Stimulated activated CD8-positive, alpha-beta memory T cell treated with anti-CD3 and anti-CD28 coated beads, Interleukin-15, amount 100 ng/mL, for 48 hours (primary cell): Measurements from ENCODE around the gene NEU4.
A peak's percentile ranks its signal among the peaks of the same experiment; 100 is the strongest.
"Not testable (repeated sequence)": the region's sequence is repeated elsewhere in the genome, so short reads cannot be mapped to it uniquely, and the experiment has no call there.

Source experiments
- DNase-seq, 2 donors: peaks; one replicate each; pipeline ENCODE4 v3.0.0-alpha.2; 2020; ENCODE audit warnings: low read depth in 2 of 2

Gene NEU4

DNA sequence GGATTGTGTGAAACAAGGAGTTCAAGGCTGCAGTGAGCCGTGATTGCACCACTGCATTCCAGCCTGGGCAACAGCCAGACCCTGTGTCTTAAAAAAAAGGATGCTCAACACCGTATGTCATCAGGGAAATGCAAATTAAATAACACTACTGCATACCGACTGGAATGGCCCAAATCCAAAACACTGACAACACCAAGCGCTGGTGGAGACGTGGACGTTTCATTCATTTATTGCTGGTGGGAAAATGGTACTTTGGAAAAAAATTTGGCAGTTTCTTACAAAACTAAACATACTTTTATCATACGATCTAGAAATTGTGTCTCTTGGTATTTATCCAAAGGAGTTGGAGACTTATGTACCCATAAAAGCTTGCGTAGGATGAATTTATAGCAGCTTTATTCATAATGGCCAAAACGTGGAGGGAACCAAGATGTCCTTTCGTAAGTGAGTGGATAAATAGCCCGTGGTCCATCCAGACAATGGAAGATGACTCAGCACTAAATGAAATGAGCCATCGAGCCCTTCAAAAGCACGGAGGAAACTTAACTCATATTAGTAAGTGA lies 24.2 kb downstream of the NEU4 start:
- no peak for DNase-seq

DNA sequence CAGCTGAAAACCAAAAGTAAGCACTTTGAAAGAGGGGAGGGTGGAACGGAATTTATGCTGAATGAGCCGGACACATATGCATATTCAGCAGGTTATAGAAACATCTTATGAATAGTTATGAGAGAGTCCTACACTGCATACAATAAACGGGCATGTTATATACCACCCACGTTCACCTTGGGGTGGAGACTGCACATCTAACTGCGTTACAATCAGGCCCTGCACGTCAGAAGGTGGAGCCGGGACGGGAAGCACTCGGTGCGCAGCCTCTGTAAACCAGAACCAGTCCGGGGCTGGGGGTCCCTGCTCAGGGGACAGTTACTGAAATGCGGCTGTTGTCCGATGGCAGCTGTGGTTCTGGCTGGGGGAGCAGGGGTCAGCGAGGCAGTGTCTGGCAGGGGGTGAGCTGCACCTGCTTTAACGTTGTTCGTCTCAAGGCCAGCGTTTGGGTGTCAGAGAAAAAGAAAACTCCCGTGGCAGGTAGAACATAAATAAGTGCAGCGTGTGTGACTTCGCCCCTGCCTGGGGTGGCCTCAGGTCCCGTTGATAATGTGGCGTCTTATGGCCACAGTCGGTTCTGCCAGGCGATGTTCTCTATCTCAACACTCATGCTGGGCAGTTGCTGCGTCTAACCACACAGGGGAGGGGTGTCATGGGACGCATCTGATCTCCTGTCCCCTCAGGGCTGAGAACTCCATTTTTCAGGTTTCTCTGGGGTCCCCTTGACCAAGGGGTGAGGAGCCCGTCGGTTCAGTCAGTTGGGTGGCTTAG lies 24.9 kb downstream of the NEU4 start:
- DNase-seq = not testable (repeated sequence)

DNA sequence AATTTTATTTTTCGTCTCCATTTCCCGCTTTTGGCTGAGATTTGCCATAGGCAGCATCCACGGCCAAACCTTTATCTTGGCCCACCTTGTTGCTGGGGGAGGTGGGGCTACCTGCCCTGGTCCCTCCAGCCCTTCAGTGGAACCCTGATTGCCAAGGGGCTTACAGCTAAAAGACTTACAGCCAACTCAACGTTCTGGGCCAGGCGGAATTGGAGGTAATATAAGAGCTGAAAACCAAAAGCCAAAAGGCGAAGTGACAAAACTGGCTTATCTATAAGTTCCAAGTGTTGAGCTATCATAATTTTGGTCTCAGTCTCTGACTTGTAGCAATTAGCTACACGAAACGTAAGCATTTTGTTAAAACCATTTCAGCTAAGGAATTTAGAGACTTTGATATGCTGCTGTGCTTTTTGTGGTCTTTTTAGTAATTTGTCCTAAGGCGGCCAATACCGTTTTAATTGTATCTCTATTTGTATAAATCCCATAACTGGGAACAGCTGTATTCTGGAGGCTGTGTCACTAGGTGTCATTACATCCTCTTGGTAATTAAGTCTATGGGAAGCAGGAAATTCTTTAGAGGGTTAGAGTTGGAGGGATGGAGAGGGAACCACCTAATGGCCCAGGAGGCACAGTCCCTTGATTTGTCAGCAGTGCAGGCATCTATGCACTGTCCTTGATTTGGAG lies 25.7 kb downstream of the NEU4 start:
- no peak for DNase-seq

DNA sequence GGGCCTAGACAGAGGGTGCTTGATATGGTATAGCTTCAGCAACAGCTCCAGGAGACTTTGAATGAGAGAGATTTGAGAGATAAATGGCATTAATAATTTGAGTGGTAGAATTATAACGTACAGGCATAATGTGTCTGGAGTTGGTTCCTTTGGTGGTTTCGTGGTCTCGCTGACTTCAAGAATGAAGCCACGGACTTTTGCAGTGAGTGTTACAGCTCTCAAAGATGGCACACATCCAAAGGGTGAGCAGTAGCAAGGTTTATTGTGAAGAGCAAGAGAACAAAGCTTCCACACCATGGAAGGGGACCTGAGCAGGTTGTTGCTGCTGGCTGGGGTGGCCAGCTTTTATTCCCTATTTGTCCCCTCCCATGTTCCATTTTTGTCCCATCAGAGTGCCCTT lies 26.6 kb downstream of the NEU4 start:
- DNase-seq = no peak

DNA sequence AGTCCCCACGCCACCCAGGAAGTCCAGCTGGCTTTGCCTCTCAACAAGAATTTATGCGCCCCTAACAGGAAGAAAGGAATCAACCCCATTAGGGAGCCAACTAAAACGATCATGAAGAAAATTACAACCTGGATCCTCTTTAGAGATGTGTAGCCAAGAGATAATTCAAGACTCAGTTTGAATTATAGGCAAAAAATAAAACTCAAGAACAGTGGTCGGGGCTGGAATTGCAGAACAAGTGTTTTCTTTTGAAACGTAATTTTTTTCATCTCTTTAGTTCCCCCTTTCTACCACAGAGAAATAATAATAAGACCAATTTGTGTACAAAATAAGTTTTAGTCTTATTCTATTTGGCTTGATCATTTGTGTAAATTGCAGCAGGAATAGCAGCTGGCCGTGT lies 27.3 kb downstream of the NEU4 start:
- no peak for DNase-seq

DNA sequence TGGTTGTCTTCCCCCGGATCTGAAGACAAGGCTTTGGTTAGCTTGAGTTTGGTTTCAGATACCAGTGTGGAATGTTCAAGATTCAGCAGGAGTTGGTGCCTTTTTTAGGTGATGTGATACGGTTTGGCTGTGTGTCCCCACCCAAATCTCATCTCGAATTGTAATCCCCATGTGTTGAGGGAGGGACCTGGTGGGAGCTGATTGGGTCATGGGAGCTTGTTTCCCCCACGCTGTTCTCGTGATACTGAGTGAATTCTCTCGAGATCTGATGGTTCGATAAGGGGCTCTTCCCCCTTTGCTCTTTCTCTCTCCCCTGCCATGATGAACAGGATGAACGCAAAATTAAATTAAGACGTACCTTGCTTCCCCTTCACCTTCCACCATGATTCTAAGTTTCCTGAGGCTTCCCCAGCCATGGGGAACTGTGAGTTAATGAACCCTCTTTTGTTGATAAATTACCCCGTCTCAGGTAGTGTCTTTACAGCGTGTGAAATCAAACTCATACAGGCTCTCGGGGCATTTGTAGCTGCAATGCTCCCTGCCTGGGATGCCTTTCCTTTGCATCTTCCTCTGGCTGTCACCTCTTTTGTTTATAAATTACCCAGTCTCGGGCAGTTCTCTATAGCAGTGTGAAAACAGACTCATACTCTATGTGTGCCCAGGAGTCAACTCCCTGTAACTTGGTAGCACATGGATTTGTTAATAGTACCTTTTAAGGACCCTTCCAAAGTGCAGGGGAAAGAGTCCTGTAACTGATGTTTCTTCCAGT lies 28.4 kb downstream of the NEU4 start:
- DNase-seq = no peak

DNA sequence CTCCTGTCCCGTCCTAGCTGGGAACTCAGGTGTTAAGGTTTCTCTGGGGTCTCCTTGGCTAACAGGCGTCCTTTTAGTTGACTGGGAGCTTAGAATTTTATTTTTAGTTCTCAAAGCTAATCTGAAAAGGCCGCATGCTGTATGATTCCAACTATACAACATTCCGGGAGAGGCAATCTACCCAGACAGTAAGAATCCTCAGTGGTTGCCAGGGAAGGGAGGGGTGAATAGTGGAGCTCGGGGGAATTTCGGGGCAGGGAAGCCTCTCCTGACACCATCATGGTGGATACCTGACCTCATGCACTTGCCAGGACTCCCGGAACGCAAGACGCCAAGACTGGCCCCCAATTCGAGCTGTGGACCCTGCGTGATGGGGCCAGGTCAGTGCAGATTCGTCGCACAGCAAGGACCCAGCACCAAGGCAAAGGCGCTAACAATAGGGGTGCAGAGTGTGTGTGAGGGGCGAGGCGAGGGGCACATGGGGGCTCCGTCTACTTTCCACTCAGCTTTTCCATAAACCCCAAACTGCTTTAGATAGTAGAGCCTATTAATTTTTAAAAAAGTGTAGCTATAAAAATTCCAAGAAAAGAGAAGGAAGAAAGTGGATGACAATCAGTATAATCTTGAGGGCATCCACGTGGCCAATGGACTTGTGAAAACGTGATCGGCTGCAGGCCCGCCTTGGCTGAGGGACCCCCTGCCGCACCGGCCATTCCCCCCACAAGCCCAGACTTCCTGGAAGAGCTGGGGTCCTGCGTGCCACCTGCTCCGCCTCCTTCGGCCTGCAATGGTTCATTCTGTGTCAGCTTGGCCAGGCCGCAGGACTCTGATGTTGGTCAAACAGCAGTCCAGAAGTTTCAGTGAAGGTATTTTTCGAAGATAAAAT lies 32.4 kb downstream of the NEU4 start:
- DNase-seq = no peak

DNA sequence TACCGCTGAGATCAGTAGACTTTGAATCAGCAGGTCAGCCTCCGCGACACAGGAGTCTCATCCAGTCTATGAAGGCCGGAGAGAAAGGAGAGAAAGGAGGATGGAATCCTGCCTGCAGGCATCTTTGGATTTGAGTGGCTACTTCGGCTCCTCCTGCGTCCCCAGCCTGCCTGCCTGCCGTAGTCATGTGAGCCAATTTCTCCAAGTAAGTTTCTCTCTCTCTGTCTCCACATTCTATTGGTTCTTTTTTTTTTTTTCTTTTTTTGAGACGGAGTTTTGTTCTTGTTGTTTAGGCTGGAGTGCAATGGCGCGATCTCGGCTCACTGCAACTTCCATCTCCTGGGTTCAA lies 33.0 kb downstream of the NEU4 start:
- no peak for DNase-seq

DNA sequence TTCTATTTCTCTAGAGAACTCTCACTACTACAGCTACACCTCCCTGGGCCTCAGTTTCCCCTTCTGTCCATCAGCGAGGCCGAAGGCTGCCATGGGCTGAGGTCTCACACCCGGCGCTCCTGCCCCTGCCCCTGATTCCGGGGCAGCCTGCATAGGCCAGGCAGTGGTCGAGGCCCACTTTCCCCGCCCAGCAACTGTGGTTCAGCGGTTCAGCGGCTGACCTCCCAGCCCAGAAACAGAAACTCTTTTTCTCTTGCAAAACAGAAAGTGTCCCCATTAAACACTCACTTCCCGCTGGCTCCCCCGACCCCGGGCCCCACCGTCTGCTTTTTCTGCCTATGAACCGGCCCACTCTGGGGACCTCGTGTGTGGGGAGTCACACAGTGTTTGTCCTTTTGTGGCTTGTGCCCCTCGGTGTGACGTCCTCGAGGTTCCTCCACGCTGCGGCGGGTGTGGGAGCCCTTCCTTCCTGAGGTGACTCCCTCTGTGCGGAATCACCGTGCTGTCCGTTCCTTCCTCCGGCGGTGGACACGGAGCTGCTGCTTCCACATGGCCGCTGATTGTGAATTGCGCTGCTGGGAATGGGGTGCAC lies 33.7 kb downstream of the NEU4 start:
- DNase-seq = peak; percentile 61 to 64

DNA sequence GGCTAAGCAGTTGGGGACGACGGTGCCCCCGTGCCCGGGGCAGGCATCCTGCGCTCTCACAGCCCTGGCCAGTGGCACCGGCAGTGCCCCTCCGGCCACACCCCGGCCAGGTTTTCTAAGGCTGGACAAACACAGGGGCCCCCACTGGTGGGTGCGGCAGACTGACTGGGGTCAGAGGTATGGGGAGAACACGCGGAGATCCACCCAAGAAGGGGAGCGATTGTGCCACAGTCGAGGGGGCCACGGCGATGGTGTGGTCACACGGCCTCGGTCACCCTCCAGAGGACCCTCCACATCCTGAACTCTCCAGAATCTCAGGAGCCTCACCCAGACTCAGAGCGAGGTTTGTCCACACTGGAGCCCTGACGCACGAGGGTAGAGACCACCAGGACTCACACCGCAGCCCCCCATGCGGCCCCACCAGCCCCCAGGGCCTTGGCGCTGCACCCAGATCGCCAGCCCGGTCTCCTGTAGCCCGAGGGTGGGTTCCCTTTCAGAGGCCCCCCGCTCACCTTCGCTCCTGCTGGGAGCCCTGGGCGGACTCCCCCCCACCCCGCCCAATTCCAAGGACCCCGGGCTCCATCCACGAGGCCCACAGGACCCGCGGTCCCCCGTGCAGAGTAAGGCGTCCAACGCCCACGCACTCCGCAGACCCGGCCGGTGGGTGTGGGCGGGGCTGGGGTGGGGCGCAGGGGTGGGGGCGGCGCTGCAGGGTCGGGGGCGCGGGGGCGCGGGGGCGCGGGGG lies 34.5 kb downstream of the NEU4 start:
- no peak for DNase-seq

DNA sequence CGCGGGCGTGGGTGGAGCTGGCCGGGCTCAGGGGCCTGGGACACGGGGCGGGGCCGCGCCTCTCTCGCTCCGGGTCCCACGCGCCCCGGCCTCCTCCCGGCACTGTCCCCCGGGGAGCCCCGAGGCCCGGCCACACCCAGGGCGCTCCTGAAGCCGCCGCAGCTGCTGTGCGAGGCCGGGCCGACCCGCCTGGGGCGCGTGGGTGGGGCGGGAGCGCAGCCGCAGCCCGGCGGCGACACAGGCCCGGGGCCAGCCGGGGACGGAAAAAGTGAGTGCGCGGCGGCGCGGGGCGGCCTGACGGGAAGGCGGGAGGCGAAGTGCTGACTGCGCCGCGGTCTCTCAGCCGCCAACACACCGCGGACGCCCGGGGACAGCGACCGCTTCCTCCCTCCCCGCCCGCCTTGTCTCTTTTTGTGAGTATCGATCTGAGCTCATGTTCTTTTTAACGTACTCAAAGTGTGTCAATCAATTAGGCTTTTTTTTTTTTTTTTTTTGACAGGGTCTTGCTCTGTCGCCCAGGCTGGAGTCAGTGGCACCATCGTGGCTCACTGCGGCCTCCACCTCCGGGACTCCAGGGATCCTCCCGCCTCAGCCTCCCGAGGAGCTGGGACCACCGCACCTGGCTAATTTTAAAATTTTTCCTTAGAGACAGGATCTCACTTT lies 35.2 kb downstream of the NEU4 start:
- DNase-seq = peak; percentile 89 to 92

DNA sequence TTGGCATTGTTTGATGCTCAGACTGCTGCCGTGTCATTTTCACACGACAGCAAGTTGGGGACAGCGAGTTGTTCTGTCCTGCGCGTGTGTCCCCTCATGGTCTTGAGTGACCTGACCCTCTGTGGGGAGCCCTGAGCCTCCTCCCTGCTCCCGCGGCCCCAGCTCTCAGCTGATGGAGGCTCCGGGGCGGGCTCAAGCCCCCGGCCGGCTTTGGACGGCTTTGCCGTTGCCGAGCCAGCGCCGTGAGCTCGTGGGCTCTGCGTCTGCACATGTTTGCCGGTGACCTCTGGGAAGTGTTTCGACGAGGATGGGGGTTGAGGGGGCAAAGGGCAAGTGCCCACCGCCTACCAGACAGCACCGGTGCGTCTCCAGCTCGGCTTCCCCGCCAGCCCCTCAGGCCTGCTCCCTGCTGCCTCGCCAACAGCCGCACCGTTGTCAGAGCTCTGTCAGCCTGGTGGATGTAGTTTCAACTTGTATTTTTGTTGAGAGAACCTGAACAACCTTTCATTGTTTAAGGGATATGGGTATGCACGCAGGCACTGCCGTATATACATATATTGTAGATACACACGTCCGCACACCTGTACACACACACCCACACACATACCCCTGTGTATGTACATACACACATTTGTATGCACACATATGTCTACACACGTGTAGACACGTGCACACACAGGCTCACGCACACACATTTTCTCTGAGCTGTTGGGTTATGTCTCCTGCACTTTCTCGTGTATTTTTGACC lies 36.0 kb downstream of the NEU4 start:
- DNase-seq = no peak

DNA sequence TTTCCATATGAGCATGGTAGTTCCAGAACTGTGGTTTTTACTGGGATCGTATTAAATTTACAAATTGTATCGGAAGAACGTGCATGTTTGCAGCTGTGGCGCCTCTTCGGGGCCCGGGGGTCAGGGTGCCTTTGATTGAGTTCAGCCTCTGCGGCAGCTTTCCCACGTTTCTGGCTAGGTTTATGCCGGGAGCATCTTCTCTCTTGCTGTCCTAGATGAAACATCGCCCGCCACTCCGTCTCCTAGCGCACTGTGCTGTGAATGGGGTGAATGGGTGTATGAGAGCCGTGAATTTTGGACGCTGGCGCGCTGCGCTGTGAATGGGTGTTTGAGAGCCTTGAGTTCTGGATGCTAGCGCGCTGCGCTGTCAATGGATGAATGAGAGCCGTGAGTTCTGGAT lies 37.4 kb downstream of the NEU4 start:
- DNase-seq = no peak

DNA sequence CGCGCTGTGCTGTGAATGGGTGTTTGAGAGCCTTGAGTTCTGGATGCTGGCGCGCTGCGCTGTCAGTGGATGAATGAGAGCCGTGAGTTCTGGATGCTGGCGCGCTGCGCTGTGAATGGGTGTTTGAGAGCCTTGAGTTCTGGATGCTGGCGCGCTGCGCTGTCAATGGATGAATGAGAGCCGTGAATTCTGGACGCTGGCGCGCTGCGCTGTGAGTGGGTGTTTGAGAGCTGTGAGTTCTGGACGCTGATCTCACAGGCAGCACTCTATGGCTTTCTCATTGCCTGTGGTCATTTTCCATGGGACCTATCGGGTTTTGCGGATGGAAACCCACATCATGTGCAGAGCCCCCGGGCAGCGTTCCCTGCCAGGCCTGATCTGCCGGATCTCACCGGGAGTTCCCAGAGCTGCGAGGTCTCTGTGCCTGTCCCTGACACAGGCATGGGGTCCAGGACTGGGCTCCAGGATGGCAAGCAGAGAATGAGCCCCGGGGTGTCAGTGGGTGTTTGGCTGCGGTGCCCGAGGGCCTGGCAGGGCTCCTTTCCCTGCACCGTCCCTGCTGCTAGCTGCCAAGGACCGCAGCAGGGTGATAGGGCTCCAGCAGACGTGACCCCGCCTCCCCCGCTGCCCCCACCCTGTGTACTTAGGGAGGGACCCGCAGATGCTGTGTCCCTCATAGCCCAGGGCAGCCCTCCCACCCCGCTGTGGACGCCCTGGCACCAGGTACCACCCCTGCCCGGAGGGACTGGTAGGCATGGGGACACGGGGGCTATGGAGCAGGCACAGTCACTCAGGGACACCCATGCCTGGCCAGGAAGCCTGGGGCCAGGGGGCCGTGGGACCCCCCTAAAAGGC lies 40.0 kb downstream of the NEU4 start:
- DNase-seq = no peak

DNA sequence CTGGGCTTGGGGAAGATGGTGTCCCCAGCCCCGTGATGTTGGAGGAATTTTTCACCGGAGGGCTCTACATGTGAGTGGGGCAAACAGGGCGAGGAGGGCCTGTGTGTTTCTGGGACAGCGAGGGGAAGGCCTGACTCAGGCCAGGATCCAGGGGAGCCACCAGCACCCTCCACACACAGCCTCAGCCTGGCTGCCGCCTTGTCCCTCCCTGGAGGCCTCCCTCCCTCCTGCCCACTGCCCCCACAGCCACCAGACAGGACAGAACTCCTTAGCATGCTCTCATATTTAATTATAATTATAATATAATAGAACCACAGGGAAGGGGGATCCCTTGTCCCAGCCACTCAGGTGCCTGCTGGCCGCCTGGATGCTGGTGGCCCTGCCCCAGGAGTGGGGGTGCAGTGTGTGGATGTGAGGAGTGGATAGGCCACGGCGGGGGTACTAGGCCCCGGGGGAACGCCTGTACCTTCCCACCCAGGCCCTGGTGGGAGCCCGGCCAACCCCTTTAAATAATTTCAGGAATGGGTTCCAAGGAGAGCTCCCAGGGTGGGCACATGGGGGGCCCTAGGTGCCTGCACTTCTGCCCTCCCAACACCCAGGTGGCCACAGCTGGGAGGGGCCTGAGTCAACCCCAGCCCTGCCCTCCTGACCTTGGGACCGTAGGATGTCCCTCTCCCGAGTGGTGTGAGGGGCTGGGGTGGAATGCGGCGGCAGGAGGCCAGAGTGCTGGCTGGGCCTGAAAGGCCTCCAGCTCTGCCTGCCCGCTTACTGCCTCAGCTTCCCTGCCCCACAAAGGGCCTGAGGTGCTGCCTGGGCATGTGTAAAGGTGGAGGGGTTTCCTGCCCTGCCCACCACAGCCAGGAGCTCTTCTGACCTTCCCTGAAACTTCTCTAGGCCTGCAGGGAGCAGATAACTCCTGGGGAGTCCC lies 40.9 kb downstream of the NEU4 start:
- no peak for DNase-seq

DNA sequence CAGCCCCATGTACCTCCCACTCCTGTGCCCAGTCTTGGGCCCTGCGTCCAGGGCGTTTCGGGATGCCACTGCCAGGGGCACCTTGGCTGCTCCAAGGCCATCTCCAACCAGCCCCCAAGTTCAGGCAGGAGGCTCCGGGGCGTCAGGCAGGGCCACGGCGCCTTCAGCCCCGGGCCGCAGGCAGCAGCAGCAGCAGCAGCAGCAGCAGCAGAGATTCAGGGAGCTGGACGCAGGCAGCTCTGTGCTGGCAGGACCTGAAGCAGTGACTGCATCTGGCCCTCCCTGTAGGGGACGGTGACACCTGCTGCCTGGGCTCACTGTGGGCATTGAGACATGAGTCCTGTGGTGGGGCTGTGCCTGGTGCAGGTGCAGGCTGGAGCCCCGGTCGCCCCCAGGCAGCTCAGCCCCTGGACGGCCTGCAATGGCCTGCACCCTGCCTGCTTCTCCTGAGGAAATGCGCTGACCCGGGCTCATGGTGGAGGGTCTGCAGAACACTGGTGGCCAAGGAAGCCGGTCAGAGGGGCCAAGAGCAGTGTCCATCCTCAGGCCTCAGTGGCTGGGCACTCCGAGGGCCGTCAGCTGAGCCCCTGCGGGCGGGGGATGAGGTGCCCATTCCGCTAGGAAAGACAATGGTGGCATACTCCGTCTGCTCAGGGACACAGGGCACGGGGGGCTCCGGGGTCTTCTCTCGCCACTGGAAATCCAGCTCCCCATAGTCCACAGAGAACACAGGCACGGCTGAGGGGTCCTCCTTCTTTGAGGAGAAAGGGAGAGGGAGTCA lies 41.7 kb downstream of the NEU4 start:
- no peak for DNase-seq
